H9 (cell line): Measurements from ENCODE around the gene TFF2. TPM values are rescaled to one million over a fixed set of nuclear protein-coding genes. Genes with fewer than 3 reads are reported as not detected.

Source experiments
- DNase-seq: peaks from one replicate; pipeline ENCODE4 v3.0.0-alpha.2; 2017
- H2AFZ ChIP-seq: one replicate; pipeline ENCODE4 v1.6.1; 2013; ENCODE audit warnings: mild to moderate bottlenecking, low read length, control low read depth, moderate library complexity
- H2AK5ac ChIP-seq: 2 replicates; pipeline ENCODE4 v1.6.1; 2013; ENCODE audit warnings: low read length, control low read depth, mixed read lengths; ENCODE audit not compliant: insufficient read length
- H2BK120ac ChIP-seq: one replicate; pipeline ENCODE4 v1.6.1; 2013; ENCODE audit warnings: low read depth, mild to moderate bottlenecking, low read length, control low read depth, inconsistent platforms; ENCODE audit not compliant: poor library complexity, severe bottlenecking
- H2BK12ac ChIP-seq: 2 replicates; pipeline ENCODE4 v1.6.1; 2013; ENCODE audit warnings: low read length, control low read depth, mixed read lengths, low read depth; ENCODE audit not compliant: insufficient read length
- H2BK15ac ChIP-seq: 2 replicates; pipeline ENCODE4 v1.6.1; 2013; ENCODE audit warnings: low read depth, low read length, control low read depth
- H2BK20ac ChIP-seq: one replicate; pipeline ENCODE4 v1.6.1; 2013; ENCODE audit warnings: low read depth, mild to moderate bottlenecking, low read length, control low read depth, inconsistent platforms; ENCODE audit not compliant: poor library complexity, severe bottlenecking
- H2BK5ac ChIP-seq: 2 replicates; pipeline ENCODE4 v1.6.1; 2013; ENCODE audit warnings: low read length, control low read depth, mixed read lengths; ENCODE audit not compliant: insufficient read length
- H3K14ac ChIP-seq: 2 replicates; pipeline ENCODE4 v1.6.1; 2013; ENCODE audit warnings: low read length, control low read depth; ENCODE audit not compliant: insufficient read depth
- H3K18ac ChIP-seq: 2 replicates; pipeline ENCODE4 v1.6.1; 2013; ENCODE audit warnings: low read depth, mild to moderate bottlenecking, mixed read lengths, low read length, control low read depth; ENCODE audit not compliant: insufficient read length
- H3K23ac ChIP-seq: 2 replicates; pipeline ENCODE4 v1.6.1; 2013; ENCODE audit warnings: low read length, control low read depth, mixed read lengths, low read depth; ENCODE audit not compliant: insufficient read length
- H3K23me2 ChIP-seq: 2 replicates; pipeline ENCODE4 v1.6.1; 2013; ENCODE audit warnings: low read depth, mild to moderate bottlenecking, mixed read lengths, low read length, control low read depth; ENCODE audit not compliant: insufficient read length, poor library complexity, severe bottlenecking
- H3K27ac ChIP-seq: 2 replicates; pipeline ENCODE4 v1.5.1; 2013; ENCODE audit warnings: low read length, control low read depth, mixed read lengths, low read depth; ENCODE audit not compliant: insufficient read length
- H3K27me3 ChIP-seq: 2 replicates; pipeline ENCODE4 v1.6.1; 2013; ENCODE audit warnings: low read length, control low read depth, inconsistent platforms; ENCODE audit not compliant: insufficient read depth
- H3K4ac ChIP-seq: 2 replicates; pipeline ENCODE4 v1.6.1; 2013; ENCODE audit warnings: low read depth, mild to moderate bottlenecking, control low read depth, inconsistent platforms, low read length, moderate library complexity
- H3K4me1 ChIP-seq: 2 replicates; pipeline ENCODE4 v1.6.1; 2013; ENCODE audit warnings: low read length, control low read depth, inconsistent platforms; ENCODE audit not compliant: insufficient read depth
- H3K4me2 ChIP-seq: 2 replicates; pipeline ENCODE4 v1.6.1; 2013; ENCODE audit warnings: low read length, control low read depth, mixed read lengths; ENCODE audit not compliant: insufficient read length, insufficient read depth
- H3K56ac ChIP-seq: 2 replicates; pipeline ENCODE4 v1.6.1; 2013; ENCODE audit warnings: low read depth, mild to moderate bottlenecking, mixed read lengths, low read length, control low read depth; ENCODE audit not compliant: insufficient read length
- H3K79me1 ChIP-seq: 2 replicates; pipeline ENCODE4 v1.6.1; 2013; ENCODE audit warnings: low read depth, mild to moderate bottlenecking, moderate library complexity, low read length, control low read depth, inconsistent platforms; ENCODE audit not compliant: insufficient read depth, poor library complexity, severe bottlenecking
- H3K79me2 ChIP-seq: 2 replicates; pipeline ENCODE4 v1.6.1; 2013; ENCODE audit warnings: low read length, control low read depth, inconsistent platforms; ENCODE audit not compliant: insufficient read depth
- H3K9ac ChIP-seq: 2 replicates; pipeline ENCODE4 v1.6.1; 2013; ENCODE audit warnings: low read length, control low read depth, mixed read lengths; ENCODE audit not compliant: insufficient read length; ENCODE audit errors: extremely low read depth
- H3K9me3 ChIP-seq: one replicate; pipeline ENCODE4 v1.6.1; 2013; ENCODE audit warnings: low read depth, low read length, inconsistent platforms; ENCODE audit not compliant: control insufficient read depth
- H3T11ph ChIP-seq: one replicate; pipeline ENCODE4 v1.6.1; 2013; ENCODE audit warnings: mild to moderate bottlenecking, low read length, control low read depth, inconsistent platforms
- H4K20me1 ChIP-seq: one replicate; pipeline ENCODE4 v1.6.1; 2013; ENCODE audit not compliant: control insufficient read depth, insufficient read length, insufficient read depth
- H4K5ac ChIP-seq: 2 replicates; pipeline ENCODE4 v1.6.1; 2013; ENCODE audit warnings: low read depth, mild to moderate bottlenecking, mixed read lengths, low read length, control low read depth; ENCODE audit not compliant: insufficient read length
- H4K8ac ChIP-seq: replicated peaks from 2 replicates; pipeline ENCODE4 v1.6.1; 2013; ENCODE audit warnings: low read length, control low read depth, mixed read lengths, low read depth; ENCODE audit not compliant: insufficient read length
- H4K91ac ChIP-seq: 2 replicates; pipeline ENCODE4 v1.6.1; 2013; ENCODE audit warnings: low read depth, mild to moderate bottlenecking, moderate library complexity, mixed read lengths, low read length, control low read depth; ENCODE audit not compliant: insufficient read length
- H3K27ac Mint-ChIP-seq, 3 experiments: 2 replicates in 2 of 3; 3 replicates in 1 of 3; pipeline ENCODE4 v1.8.0; 2020 to 2021; ENCODE audit warnings: mixed read lengths in 3 of 3, mild to moderate bottlenecking in 1 of 3, moderate library complexity in 1 of 3
- H3K27me3 Mint-ChIP-seq: 2 replicates; pipeline ENCODE4 v1.8.0; 2021; ENCODE audit warnings: low read depth, mild to moderate bottlenecking, moderate library complexity, mixed read lengths
- H3K36me3 Mint-ChIP-seq, 3 experiments: 2 replicates in 2 of 3; 3 replicates in 1 of 3; pipeline ENCODE4 v1.8.0; 2020 to 2021; ENCODE audit warnings: low read depth in 3 of 3, mixed read lengths in 3 of 3; ENCODE audit not compliant: insufficient read depth in 1 of 3
- H3K4me1 Mint-ChIP-seq, 2 experiments: 2 replicates each; pipeline ENCODE4 v1.8.0; 2020; ENCODE audit warnings: mixed read lengths in 2 of 2
- H3K4me3 Mint-ChIP-seq, 2 experiments: 2 replicates in 1 of 2; 3 replicates in 1 of 2; pipeline ENCODE4 v1.8.0; 2020 to 2021; ENCODE audit warnings: mild to moderate bottlenecking in 2 of 2, mixed read lengths in 2 of 2, moderate library complexity in 1 of 2
- H3K9me3 Mint-ChIP-seq, 2 experiments: 2 replicates in 1 of 2; 3 replicates in 1 of 2; pipeline ENCODE4 v1.8.0; 2020; ENCODE audit warnings: mild to moderate bottlenecking in 2 of 2, mixed read lengths in 2 of 2, moderate library complexity in 1 of 2
- WGBS: extraction: QIAGEN DNeasy Blood & Tissue Kit; methylation state at CpG from one replicate; pipeline ENCODE4 v1.1.7; 2013; ENCODE audit warnings: missing lambda C conversion rate, low lambda C conversion rate, mixed read lengths; ENCODE audit not compliant: insufficient read length; ENCODE audit errors: extremely low coverage; 5-methylcytosine and 5-hydroxymethylcytosine counted together
- total RNA-seq: library from RNA; stranded (reverse); gene quantifications from 2 replicates; pipeline ENCODE4 v1.2.1, GENCODE V29; 2021
- TF ChIP-seq, protein P1 (sequence below): fragments of 200-600 bp; sonication (generic); conservative IDR thresholded peaks from 3 replicates; pipeline ENCODE4 v1.8.0; 2021; ENCODE audit warnings: antibody characterized with exemption, mild to moderate bottlenecking

Gene TFF2
- total RNA-seq, 1 experiment from 2014 or later, result not detected

DNA sequence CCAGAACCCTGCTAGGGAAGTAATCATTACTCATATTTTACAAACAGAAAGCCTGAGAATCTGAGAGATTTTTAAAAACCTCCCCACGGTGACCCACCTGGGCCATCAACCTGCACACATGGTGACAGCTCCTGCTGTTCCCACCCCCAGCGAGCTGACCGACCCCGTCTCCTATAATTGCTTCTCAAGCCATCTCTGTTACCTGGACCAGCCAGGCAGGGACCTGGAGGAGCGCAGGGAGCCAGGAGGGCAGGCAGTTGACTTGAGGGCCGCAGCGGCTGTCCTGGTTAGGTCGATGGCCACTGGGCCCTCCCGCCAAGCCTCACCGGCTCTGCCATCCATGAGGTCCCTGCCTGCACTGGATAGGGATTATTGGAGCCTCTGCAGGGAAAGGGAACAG lies 7.7 kb downstream of the TFF2 start:
- Histone ChIP-seq H2BK5ac (no peak overlapping the region), H3K9me3 (no peaks in the 10 kb centered on the region), H3K27me3 (no peaks in the 10 kb centered on the region), H2BK15ac (no peak overlapping the region), H3K4ac (no peak overlapping the region), H2BK120ac (no peak overlapping the region), H3K23ac (no peak overlapping the region), H4K5ac (no peak overlapping the region), H3K14ac (no peak overlapping the region), H2AK5ac (no peak overlapping the region), H3K79me1 (no peaks in the 10 kb centered on the region), H3K79me2 (no peaks in the 10 kb centered on the region), H2BK20ac (no peak overlapping the region), H3T11ph (no peak overlapping the region), H3K23me2 (no peaks in the 10 kb centered on the region), H2AFZ (no peak overlapping the region), H4K20me1 (no peaks in the 10 kb centered on the region), H3K18ac (no peak overlapping the region), H4K91ac (no peak overlapping the region), H4K8ac (no peak overlapping the region), H3K4me1 (peaks cover 1% of the 10 kb centered on the region; the same call in 1 of the 2 replicates), H3K27ac (no peak overlapping the region), H3K4me2 (no peak overlapping the region), H3K9ac (no peak overlapping the region), H3K56ac (no peak overlapping the region), H2BK12ac (no peak overlapping the region)
- H3K9me3 Mint-ChIP-seq, result no peaks in the 10 kb centered on the region
- peak overlapping the region in 1 of 3 experiments; percentile 60; a peak in 2 of 7 replicates for H3K27ac Mint-ChIP-seq
- no peaks in the 10 kb centered on the region for H3K36me3 Mint-ChIP-seq
- no peak overlapping the region for H3K4me3 Mint-ChIP-seq
- DNase-seq, result peak; percentile 15
- WGBS, result no CpG with 5 or more reads among the region's 10 CpGs
- peaks cover 3 to 9% of the 10 kb centered on the region in 2 experiments for H3K4me1 Mint-ChIP-seq
- H3K27me3 Mint-ChIP-seq, result peaks cover 1% of the 10 kb centered on the region
- TF ChIP-seq, protein P1, sequence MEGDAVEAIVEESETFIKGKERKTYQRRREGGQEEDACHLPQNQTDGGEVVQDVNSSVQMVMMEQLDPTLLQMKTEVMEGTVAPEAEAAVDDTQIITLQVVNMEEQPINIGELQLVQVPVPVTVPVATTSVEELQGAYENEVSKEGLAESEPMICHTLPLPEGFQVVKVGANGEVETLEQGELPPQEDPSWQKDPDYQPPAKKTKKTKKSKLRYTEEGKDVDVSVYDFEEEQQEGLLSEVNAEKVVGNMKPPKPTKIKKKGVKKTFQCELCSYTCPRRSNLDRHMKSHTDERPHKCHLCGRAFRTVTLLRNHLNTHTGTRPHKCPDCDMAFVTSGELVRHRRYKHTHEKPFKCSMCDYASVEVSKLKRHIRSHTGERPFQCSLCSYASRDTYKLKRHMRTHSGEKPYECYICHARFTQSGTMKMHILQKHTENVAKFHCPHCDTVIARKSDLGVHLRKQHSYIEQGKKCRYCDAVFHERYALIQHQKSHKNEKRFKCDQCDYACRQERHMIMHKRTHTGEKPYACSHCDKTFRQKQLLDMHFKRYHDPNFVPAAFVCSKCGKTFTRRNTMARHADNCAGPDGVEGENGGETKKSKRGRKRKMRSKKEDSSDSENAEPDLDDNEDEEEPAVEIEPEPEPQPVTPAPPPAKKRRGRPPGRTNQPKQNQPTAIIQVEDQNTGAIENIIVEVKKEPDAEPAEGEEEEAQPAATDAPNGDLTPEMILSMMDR, result no peak
